HCEC 1CT (cell line): ENCODE measurements around the gene CALHM4.
A peak's percentile ranks its signal among the peaks of the same experiment; 100 is the strongest.

Source experiments
- DNase-seq: peaks from one replicate; pipeline ENCODE4 v3.0.0-alpha.2; 2017

Gene CALHM4, protein sequence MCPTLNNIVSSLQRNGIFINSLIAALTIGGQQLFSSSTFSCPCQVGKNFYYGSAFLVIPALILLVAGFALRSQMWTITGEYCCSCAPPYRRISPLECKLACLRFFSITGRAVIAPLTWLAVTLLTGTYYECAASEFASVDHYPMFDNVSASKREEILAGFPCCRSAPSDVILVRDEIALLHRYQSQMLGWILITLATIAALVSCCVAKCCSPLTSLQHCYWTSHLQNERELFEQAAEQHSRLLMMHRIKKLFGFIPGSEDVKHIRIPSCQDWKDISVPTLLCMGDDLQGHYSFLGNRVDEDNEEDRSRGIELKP

DNA sequence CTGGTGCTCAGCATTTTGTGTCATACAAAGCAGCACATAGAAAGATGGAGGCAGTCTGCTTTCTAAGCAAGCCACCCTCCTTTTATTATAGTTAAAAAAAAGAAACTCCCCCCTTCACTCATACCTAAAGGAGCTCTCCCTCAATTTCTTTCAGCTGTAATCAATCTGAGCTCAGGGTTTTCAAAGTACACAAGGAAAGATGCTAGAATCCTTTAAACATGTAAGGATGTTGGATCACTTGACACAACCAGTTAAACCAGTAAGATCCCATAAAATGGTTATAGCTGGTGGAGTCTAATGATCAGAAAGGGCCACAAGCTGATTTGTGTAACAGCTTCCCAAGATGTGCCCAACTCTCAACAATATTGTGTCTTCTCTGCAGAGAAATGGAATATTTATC, at the start of gene CALHM4:
TSS of gene CALHM4 (plus strand) at position 301 of the 400 bp plus-strand sequence. CDS start at position 344, 43 bp downstream.
- DNase-seq, result no peak

DNA sequence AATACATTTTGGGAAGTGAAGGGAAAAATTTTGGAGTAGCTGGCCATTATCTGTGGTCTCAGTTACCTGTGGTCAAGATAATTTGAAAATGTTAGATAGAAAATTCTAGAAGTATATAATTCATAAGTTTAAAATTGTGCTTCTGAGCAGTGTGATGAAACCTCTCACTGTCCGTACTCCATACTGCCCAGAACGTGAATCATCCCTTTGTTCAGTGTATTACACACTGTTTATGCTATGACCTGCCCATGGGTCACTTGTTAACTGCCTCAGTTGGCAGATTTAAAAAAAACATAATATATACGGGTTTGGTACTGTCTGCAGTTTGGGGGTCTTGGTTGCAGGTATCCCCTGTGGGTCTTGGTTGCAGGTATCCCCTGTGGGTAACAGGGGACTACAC, 46.2 kb upstream of the CALHM4 start:
- peak; percentile 64 for DNase-seq

DNA sequence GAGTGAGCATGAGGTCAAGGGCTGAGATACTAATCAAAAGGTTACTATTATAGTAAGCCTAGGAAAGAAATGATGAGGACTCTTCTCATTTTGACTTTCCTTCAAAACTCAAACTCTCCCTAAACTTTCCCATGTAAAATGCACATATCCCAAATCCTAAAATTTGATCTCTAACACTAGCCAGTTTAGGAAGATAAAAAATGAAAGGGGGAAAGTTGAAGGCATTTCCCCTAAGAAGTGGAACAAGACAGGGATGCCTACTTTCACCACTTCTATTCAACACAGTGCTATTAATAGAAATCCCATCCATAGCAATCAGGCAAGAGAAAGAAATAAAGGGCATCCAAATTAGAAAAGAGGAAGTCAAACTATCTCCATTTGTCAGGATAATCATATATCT, 45.0 kb upstream of the CALHM4 start:
- DNase-seq, result no peak

DNA sequence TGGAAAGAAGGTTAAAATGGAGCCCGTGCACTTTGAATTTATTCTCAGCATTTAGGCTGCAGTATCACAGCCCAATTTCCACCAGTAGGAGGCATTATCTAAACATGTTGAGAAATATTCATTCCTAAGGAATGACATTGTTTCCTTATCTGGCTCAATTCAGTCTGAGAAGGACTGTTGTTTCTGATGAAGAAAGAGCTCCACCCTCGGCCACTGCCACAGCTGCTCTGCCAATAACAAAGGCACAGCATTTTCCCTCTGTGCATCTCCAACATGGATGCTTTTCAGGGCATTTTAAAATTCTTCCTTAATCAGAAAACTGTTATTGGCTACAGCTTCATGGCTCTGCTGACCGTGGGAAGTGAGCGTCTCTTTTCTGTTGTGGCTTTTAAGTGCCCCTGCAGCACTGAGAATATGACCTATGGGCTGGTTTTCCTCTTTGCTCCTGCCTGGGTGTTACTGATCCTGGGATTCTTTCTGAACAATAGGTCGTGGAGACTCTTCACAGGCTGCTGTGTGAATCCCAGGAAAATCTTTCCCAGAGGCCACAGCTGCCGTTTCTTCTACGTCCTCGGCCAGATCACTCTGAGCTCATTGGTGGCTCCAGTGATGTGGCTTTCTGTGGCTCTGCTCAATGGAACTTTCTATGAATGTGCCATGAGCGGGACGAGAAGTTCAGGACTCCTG, 42.0 kb upstream of the CALHM4 start, which contains the start of gene CALHM5:
TSS of gene CALHM5 (plus strand) at position 216 of the 687 bp plus-strand sequence. CDS start at position 274, 58 bp downstream.
- DNase-seq, result peak; percentile 92

DNA sequence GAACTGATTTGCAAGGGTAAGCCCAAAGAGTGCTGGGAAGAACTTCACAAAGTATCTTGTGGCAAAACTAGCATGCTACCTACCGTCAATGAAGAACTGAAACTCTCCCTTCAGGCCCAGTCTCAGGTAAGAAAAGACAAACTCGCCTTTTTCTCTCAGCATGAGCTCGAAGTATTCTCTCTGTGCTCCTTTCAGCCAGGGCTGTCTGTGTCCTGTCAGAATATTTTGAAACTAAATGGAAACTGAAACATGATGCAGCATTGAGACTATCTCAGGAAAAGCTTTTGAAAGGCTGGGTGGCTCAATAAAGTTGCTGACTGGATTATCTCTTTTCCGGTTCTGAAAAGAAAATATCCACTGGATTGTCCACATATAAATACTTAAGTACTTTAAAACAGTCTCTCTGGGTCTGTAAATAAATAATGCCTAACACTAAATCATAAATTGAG, 41.4 kb upstream of the CALHM4 start:
- DNase-seq, result no peak

DNA sequence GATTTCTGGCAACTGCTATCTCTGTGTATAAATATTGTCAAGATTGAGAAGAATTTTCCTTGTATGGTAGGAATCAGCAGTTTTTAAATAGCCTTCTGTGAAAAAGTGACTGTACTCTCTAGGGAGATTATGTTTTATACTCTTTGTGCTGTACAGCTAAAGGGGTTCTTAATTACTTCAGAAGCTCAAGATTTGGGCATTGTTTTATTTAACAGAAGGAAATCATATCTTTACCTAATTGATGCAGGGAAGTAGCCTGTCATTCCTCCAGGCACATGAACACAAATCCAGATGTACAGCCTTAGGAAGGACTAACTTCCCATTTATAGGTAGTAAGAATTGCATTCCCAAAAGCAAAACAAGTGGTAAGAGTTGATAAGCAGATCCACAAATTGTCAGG, 40.8 kb upstream of the CALHM4 start:
- DNase-seq, result no peak

DNA sequence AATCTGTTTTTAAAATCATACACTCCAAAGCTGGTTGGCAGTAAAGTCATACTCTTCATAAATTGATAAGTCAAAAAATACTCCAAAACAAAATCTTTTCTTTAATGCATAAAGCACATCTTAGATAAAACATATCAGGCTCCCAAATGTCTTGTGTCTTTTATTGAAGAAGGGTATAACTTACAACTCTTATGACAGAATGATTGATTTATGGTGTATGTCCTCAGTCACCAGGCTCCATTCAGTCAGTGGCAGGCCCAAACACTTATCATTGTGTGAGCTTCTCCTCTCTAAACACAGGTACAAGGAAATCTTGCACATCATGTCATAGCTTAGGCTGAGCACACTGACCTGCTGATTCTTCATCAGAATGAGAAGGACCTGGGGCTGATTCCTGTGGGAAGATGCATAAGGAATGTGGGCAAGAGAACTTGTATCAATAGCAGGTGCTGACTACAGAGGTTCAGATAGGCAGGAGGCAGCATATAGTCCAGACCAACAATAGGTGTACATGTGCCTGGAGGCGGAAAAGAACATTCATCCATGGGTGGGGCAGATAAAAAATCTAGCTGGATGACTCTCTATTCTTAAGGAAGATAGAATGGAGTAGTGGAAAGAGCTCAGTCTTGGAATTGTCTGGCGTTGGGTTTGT, 40.2 kb upstream of the CALHM4 start:
- no peak for DNase-seq

DNA sequence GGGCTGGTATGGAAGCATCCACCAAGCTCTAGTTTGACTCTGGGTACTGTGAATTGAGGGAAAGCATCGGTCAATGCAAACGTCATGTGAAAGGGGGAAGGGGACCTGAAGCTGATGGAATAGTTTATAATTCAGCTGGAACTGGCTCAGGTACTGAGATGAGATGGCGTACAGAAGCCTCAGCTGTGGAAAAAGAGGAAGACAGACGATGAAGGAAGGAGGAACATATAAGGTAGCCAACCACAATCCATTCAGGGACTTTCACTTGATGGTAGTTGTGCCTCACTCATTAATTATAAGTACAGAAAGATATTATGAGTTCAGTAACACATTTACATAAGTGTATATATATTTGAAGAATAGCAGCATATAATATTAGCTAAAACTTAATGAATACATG, 39.4 kb upstream of the CALHM4 start:
- no peak for DNase-seq

DNA sequence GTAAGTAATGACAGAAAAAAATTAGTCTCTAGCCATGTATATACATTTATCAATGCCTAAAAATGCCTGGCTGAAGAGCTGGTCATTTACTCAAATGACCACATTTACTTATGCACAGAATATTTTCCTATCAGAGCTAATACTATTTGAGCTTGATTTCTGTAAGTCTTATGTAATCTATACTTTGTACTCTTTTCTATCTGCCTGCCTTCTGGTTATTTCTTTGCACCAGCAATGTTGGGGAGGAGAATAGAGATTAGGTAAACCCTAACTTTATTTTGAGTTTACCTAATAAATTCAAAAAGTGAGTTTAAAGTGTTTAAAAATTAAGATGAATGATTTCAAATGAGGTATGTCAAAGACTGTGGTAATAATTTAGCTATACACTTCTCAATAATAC, 38.4 kb upstream of the CALHM4 start:
- no peak for DNase-seq

DNA sequence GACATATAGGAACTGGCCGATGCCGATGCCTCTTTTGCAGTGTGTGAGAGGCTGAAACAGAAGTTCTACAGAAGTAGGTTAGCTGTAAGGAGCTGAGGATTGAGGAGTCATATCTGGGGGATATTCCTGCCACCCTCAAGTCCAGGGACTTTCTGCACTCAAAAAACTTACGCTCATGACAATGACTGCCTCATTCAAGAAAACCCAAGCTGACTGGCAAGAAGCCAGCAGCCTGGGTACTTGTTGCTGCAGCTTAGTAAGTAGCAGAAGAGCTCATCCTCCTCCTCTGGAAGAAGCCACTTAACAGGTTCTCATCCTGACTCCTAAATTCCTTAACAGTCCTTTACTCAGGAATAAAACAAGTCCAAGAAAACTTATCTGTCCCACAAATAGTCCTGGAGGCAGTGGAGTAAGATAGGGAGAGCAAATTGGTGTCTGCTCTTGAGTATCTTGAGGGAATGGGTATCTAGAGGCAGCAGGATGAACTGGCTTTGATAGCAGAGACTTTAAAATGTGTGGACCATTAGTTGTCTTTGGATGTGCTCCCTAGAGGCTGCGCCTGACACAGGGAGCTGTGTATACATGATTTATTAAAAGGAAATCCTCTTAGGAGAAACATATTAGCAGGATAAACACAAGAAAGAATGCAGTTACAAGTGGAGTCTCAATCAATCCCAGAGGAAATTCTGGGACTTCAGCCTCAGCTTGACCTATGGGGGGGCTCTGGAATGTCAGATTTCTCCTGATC, 34.8 kb upstream of the CALHM4 start:
- DNase-seq, result no peak

DNA sequence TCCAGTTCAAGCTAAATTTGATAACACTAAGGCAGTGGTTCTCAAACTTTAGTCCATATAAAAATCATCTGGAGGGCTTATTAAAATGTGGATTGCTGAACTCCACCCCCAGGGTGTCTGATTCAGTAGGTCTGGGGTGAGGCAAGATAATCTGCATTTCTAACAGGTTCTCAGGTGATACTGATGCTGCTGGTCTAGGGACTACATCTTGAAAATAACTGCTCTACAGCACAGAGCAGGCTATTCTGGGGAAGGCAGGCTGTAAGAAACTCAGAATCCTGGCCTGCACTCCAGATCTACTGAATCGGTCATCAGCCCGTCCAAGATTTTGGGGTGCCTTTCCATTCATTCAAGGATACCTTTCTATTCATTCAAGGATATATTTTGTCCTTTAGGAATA, 30.7 kb upstream of the CALHM4 start:
- DNase-seq, result no peak

DNA sequence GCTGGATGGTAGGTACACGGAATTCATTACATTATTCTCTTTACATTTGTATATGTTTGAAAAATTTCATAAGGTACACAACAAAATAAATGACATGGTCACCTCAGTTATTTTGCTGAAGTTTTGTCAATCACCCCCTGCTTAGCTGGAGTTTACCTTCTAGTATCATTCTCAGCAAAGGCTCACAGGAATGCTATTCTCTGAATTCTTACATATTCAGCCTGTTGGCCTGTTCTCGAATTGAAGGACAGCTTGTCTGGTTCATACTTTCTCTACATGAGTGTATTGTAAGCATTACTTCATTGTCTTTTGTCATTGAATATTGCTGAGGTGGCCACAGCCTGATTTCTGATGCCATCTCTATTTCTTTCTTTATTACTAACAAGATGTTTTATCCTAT, 29.3 kb upstream of the CALHM4 start:
- no peak for DNase-seq

DNA sequence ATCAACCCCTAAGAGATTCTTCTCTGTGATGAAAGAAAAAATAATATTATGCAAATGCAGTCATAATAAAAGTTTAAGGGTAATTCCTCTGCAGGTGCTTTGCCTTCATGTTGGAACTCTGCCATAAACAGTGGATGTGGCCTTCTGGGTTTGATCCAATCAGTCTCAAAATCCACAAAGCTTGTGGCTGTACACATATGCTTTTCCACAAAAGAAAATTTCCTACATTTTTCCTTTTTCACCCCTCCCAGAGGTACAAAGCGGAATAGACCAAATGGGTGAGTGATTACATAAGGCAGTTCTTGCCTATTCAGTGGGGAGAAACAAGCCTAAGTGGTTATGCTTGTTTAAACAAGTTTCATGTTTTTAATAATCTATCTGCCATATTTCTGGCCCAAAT, 25.4 kb upstream of the CALHM4 start:
- no peak for DNase-seq

DNA sequence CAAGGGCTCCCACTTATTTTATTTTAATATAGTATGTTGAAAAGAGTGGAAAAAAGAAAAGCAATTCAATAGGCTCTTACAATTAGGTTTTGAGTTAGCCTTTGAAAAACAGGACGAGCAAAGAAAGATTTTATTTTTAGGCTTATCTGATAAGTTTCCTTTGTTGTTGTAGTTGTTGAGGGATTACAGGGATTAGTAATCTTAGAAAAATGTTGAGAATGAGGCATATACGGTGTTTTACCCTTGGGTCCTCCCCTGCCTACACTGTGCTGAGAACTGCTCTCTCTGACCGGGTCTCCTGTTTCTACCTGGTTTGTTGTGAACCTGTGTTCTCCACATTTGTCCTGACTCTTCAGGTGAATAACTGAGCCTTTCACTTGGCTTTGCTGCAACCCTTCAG, 24.8 kb upstream of the CALHM4 start:
- DNase-seq, result peak; percentile 37

DNA sequence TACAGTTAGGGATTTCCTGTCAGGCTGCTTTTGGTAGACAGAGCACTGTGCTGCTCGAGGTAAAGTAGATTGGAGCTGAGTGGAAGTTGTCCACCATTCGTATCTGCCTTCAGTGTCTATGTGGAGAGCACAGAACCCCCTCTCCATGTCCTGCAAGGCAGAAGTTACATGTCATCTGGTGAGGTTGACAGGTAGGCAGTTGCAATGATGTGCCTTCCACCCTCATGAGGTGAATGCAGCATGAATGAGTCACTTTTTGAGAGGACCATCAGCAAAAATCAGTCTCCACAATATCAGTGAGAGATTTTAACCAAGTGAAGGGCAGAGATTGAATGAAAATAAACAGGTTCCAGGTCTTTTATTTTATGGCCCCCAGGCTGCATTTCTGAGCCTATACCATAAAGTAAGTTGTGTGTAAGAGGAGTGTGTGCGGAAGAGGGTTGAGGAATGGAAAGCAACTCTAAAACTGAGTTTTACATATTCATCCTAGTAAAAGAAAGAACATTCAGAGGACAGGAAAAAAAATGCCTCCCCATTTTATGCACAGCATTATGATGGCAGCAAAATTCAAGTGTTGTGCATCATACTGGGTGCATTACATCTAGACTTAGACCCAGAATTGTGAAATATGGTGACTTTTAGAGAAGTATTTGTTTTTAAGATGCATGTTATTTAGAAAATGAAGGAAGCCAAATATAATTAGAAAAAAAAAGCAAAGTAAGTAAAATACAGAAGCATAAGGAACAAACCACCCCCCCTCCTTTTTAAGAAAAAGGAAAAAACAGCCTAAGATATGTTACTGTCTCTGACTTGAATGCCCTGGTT, 23.9 kb upstream of the CALHM4 start:
- DNase-seq, result no peak

DNA sequence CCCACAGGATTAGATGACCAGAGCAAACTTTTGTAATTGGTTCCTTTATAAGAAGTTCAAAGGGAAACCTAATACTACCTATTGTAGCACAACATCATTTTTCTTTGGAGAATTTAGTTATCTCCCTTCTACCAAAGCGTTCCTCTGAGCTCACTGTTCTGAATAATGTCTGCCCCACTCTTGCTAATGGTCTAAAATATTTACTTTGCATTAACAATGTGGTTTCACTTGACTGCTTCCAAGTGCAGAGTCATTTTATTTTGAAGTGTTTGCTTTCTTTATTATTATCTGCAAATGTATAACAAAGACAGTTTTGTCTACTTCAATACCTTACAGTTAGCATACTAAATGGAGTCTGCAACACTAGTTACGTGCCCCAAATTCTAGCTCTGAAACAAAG, 23.1 kb upstream of the CALHM4 start:
- DNase-seq, result no peak

DNA sequence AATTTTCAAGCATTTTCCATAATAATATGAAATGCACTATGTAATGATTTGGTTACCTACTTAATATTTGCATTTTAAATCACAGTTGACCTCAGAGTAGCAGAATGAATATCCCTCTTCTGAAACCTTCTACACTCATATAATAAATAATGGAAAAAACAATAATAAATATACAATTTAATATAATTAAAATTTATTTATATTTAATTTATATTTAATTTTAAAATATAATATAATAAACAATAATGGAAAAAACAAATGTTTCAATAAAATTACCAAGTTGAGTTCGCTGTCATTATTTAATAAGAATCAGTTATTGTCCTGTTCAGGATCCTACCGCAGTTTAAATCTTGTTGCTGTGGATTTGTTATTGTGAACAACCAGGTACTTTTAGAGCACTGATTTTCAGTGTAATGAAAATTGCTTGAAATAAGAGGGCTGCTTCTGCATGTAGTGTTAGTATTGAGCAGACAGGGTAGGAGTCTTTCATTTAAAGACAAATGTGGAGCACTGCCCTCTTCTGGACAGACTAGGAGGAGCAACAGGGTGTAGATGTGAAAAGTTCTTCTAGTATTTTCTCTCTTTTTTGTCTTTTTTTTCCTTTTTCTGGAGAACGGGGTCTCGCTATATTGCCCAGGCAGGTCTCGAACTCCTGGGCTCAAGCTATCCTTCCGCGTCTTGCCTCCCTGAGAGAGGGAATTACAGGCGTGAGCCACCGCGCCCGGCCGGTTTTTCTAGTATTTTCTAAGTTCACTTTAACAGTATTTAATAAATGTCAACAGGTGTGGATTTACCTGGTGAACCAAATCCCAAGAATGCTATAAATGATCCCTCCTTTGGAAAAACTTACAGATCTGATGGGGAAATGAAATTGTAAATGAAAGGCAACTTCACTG, 21.6 kb upstream of the CALHM4 start:
- DNase-seq, result peak; percentile 67

DNA sequence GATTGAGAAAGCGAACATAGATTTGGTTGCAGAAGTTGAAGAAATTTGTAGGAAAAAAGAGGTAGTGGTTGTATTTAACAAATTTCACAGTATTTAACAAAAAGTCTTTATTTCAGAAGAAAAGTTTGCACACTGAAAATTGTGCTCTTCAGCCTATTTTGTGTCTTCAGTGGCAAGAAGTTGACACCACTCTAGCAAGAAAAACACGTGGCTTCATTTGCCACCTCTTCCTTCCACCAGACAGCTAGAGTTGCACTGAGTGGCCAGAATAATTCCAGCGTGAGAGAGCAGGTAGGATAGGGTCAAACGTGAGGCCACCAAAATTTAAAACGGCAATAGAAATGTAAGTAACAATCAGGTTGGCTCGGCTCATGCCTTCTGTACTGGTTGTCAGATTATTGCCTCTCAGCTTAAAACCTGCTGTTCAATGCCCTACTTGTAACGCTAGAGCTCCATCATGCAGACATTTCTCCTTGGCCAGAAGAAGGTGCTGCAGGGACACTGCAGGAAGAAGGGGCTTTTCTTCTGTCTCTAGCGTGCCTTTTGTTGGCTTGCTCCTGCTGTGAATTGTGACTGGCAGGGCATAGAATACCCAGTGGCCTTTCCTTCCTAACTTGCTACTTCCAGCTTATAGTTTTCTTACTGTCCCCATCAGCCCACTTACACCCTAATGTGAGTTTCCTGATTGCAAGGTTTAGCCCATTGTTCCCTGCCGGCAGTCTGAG, 20.2 kb upstream of the CALHM4 start:
- no peak for DNase-seq

DNA sequence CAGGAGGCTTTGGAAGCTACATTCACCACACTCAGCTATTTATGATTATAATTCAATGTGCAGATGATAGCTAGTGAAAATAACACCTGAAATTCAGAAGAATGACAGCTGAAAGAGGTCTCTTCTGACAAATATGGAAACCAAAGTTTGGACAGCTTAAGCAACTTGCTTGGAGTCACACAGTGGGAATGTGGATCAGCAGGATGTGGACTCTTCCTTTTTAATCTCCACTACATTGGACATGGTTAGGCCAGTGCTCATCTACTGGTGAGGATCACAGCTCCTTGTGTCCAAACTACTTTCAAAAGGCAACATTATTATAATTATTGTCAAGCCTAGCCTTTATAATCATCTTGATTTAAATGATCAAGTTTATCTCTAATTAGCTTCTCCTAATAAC, 18.4 kb upstream of the CALHM4 start:
- peak; percentile 52 for DNase-seq

DNA sequence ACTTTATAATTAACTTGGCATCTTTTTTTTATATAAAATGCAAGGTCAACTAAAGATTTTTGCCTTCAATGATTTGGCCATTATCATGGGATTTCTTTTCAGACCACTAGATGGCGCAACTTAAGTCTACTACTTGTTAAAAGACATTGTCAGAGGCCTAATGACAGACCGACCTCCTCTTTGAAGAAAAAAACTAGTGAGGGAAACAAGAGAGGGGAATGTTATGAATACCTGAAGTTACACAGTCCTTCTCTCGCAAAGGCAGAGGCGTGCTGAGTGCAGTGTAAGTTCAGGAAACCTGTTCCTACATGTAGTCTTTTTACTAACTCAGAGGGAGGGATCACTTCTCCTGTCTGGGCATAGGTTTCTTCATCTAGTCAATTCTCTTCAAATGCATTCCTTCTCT, 17.3 kb upstream of the CALHM4 start:
- peak; percentile 64 for DNase-seq
